Spinal cord (tissue), 10 donors: ENCODE results near the gene NEDD4. TPM values are rescaled to one million over a fixed set of nuclear protein-coding genes. Genes with fewer than 3 reads are reported as not detected.

Source experiments
- DNase-seq, 6 donors: peaks; one replicate each; pipeline versions ENCODE4 v3.0.0 to v3.0.0-alpha.2; 2013 to 2015; ENCODE audit warnings: low spot score in 6 of 6, low read depth in 4 of 6
- H3K27ac ChIP-seq: one replicate; pipeline ENCODE4 v1.5.1; 2013; ENCODE audit warnings: low read depth, low read length, control low read depth
- H3K27me3 ChIP-seq: one replicate; pipeline ENCODE4 v1.6.1; 2013; ENCODE audit warnings: low read length; ENCODE audit not compliant: control insufficient read depth, insufficient read depth
- H3K36me3 ChIP-seq: one replicate; pipeline ENCODE4 v1.6.1; 2013; ENCODE audit warnings: low read length; ENCODE audit not compliant: control insufficient read depth, insufficient read depth
- H3K4me1 ChIP-seq: one replicate; pipeline ENCODE4 v1.6.1; 2013; ENCODE audit warnings: low read length; ENCODE audit not compliant: control insufficient read depth, insufficient read depth
- H3K4me3 ChIP-seq: one replicate; pipeline ENCODE4 v1.5.1; 2013; ENCODE audit warnings: low read depth, low read length, control low read depth
- H3K9me3 ChIP-seq: one replicate; pipeline ENCODE4 v1.6.1; 2013; ENCODE audit warnings: low read length; ENCODE audit not compliant: control insufficient read depth, insufficient read depth
- WGBS: methylation state at CpG from one replicate; pipeline ENCODE4 v1.1.5; 2013; ENCODE audit warnings: missing lambda C conversion rate; ENCODE audit not compliant: insufficient coverage; 5-methylcytosine and 5-hydroxymethylcytosine counted together
- long read RNA-seq, 4 donors: transcript quantifications; one replicate each; lab custom pipeline, GENCODE V29; 2026
- polyA plus RNA-seq, 2 donors: library from polyadenylated mRNA; unstranded; fragments of 120-200 nt; gene quantifications; one replicate each; pipeline ENCODE4 v1.2.1, GENCODE V29; 2013; ENCODE audit not compliant: insufficient read length in 2 of 2
- total RNA-seq, 2 donors: library from RNA; depleted of rRNA in 1 of 2; stranded (reverse); fragments of 120-200 nt in 1 of 2; fragments of >200 nt in 1 of 2; gene quantifications; one replicate each; pipeline versions ENCODE4 v1.2.3 to v1.2.4, GENCODE V29; 2013 to 2014
- donor health status: healthy.

NEDD4 gene
- total RNA-seq (10 to 100 TPM; 11.6 to 16.4 TPM), polyA plus RNA-seq (1 to 10 TPM; 5.7 to 7.5 TPM)
- long read RNA-seq, donor 1, result 0 reads
- long read RNA-seq, donor 2, result 0 reads
- long read RNA-seq, donor 3, full-length matches to known transcripts, result 2 of 2 reads
- long read RNA-seq, donor 3, partial matches to known transcripts, result 0 of 2 reads
- long read RNA-seq, donor 3, other reads (novel, unspliced or antisense), result 0 of 2 reads
- long read RNA-seq, donor 4, partial matches to known transcripts, result 0 of 1 reads
- long read RNA-seq, donor 4, other reads (novel, unspliced or antisense), result 0 of 1 reads

- peak within 1 kb of the TSS; percentile 93 for H3K27ac ChIP-seq
- peak; percentile 70 to 95 (median 76) for DNase-seq
- no peaks in the 10 kb centered on the region for H3K27me3 ChIP-seq
- H3K4me3 ChIP-seq, result peak within 1 kb of the TSS; percentile 81
- WGBS, result under 1% methylated on average over 81 of the region's 83 CpGs
- no peaks in the 10 kb centered on the region for H3K36me3 ChIP-seq
- H3K9me3 ChIP-seq, result no peaks in the 10 kb centered on the region
- H3K4me1 ChIP-seq, result peaks cover 11% of the 10 kb centered on the region
These were observed at the start of gene NEDD4 for GRCh38 chr15:55993111-55993803. TSS of gene NEDD4 (minus strand) at chr15:55993612. CDS start at chr15:55993555, 57 bp downstream.

DNA sequence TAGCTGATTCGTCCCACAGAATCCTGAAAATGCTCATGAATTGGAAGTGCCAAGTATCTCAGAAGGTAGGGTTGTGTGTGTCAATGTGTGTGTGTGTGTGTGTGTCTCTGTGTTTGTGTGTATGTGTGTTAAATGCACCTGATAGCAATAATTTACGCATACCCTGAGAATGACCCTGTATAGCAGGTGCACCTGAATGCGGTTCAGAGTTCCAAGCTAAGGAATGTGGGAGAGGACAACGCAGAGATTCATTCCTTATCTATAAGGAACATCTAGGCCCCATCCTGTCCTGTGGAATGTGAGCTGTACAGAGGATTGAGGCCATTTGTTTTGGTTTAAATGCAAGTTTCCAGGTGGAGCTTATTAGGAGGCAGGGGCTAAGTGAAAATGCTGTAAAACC is 49.1 kb upstream of the NEDD4 start:
- peaks cover 4% of the 10 kb centered on the region for H3K9me3 ChIP-seq
- 100% methylated on average over 2 of the region's 4 CpGs for WGBS
- H3K27ac ChIP-seq, result no peak overlapping the region
- no peak overlapping the region for H3K4me3 ChIP-seq
- H3K27me3 ChIP-seq, result no peaks in the 10 kb centered on the region
- no peak for DNase-seq
- no peaks in the 10 kb centered on the region for H3K36me3 ChIP-seq
- H3K4me1 ChIP-seq, result no peaks in the 10 kb centered on the region

DNA sequence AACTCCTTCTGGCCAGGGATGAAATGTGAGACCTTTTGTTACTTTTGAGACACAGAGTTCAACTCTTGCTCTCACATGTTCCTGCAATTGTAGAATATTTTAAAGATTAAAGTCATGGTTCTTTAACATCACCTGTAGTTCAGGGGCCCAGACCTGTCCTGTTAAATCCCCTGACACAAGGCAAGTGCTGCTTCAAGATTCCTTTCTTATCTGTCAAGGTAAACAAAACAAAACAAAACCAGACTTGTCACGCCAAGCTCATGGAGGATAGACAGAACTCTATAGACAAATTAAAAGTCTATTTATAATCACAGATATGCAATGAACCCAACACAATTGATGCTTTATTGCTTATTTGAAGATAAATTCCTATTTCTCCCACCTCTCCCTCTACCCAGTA is 48.6 kb upstream of the NEDD4 start:
- no CpG with 5 or more reads among the region's 1 CpG for WGBS
- H3K36me3 ChIP-seq, result no peaks in the 10 kb centered on the region

GRCh38 chr15:56040081-56041035 is 46.9 kb upstream of the NEDD4 start:
- DNase-seq, result peak in 2 of 6 donors; percentile 19 to 35
- H3K27me3 ChIP-seq, result no peaks in the 10 kb centered on the region
- H3K4me1 ChIP-seq, result no peaks in the 10 kb centered on the region
- H3K4me3 ChIP-seq, result no peak overlapping the region
- no peak overlapping the region for H3K27ac ChIP-seq
- H3K9me3 ChIP-seq, result no peaks in the 10 kb centered on the region
- 55% methylated on average over 5 of the region's 8 CpGs for WGBS
- no peaks in the 10 kb centered on the region for H3K36me3 ChIP-seq

More for the DNA sequence above, 48.6 kb upstream of the NEDD4 start:
- no peaks in the 10 kb centered on the region for H3K4me1 ChIP-seq
- H3K9me3 ChIP-seq, result peaks cover 3% of the 10 kb centered on the region
- no peak for DNase-seq
- no peak overlapping the region for H3K4me3 ChIP-seq
- H3K27me3 ChIP-seq, result no peaks in the 10 kb centered on the region
- H3K27ac ChIP-seq, result no peak overlapping the region

- Histone ChIP-seq H3K27ac (no peak overlapping the region), H3K36me3 (no peaks in the 10 kb centered on the region), H3K4me3 (no peak overlapping the region), H3K4me1 (no peaks in the 10 kb centered on the region), H3K27me3 (no peaks in the 10 kb centered on the region), H3K9me3 (no peaks in the 10 kb centered on the region)
- no peak for DNase-seq
- WGBS, result 100% methylated on average over 2 of the region's 4 CpGs
These were observed 45.3 kb upstream of the NEDD4 start for GRCh38 chr15:56038707-56039106.

- no peaks in the 10 kb centered on the region for H3K9me3 ChIP-seq
- WGBS, result 75% methylated on average over 2 of the region's 3 CpGs
- no peak overlapping the region for H3K4me3 ChIP-seq
- no peak overlapping the region for H3K27ac ChIP-seq
- H3K4me1 ChIP-seq, result no peaks in the 10 kb centered on the region
- no peak for DNase-seq
- H3K27me3 ChIP-seq, result no peaks in the 10 kb centered on the region
- no peaks in the 10 kb centered on the region for H3K36me3 ChIP-seq
These were observed 44.6 kb upstream of the NEDD4 start for GRCh38 chr15:56038015-56038414.

DNA sequence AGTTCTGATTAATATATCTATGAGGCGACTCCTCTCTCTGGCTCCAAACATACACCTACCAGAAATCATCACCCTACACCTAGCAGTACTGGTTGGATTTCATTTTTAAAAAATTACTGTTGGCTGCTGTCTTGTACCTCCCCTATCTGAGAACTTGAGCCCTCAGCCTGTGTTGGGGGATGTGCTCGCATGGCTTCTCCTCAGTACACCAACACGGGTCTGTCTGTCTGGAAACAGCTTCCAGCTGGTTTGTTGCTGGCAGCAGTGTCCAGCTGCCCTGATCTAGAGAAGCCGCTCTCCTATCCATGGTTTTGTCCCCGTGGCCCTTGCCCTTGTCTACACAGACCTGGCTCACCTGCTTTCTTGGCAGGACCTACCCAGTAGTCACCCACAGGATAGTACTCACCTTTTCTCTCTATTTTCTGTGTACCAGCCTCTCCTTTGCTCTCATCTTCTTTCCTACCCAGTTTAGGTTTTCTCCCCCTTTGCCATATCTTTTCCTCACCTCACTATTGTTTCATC is 43.2 kb upstream of the NEDD4 start:
- Histone ChIP-seq H3K36me3 (no peaks in the 10 kb centered on the region), H3K4me1 (no peaks in the 10 kb centered on the region), H3K27me3 (no peaks in the 10 kb centered on the region), H3K9me3 (no peaks in the 10 kb centered on the region), H3K27ac (no peak overlapping the region), H3K4me3 (no peak overlapping the region)
- WGBS, result 88% methylated on average over 4 of the region's 5 CpGs
- no peak for DNase-seq

DNA sequence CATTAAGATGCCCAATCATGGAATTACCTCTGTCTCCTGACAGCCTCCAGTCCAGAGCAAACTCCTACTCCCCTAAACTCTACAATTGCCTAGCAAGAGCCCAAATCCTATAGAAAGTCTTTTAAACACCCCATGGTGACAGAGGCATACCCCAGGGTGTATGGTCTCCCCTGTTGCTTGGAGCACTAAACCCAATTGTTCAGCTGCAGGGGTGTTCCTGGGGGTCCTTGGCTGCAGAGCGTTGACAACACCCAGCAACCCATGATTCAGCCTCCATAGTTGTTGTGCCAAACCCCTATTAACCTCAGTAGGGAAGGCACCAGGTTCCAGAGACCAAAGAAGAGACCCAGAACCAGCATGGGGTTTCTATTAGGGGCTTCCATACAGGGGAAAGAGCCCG is 41.8 kb upstream of the NEDD4 start:
- H3K27me3 ChIP-seq, result no peaks in the 10 kb centered on the region
- DNase-seq, result no peak
- 87% methylated on average over 2 of the region's 2 CpGs for WGBS
- no peaks in the 10 kb centered on the region for H3K4me1 ChIP-seq
- H3K4me3 ChIP-seq, result no peak overlapping the region
- no peaks in the 10 kb centered on the region for H3K9me3 ChIP-seq
- H3K27ac ChIP-seq, result no peak overlapping the region
- no peaks in the 10 kb centered on the region for H3K36me3 ChIP-seq

- WGBS, result 100% methylated on average over 1 of the region's 2 CpGs
- DNase-seq, result no peak
- H3K4me1 ChIP-seq, result no peaks in the 10 kb centered on the region
- H3K9me3 ChIP-seq, result no peaks in the 10 kb centered on the region
- H3K36me3 ChIP-seq, result no peaks in the 10 kb centered on the region
- H3K27me3 ChIP-seq, result no peaks in the 10 kb centered on the region
- H3K4me3 ChIP-seq, result no peak overlapping the region
- H3K27ac ChIP-seq, result no peak overlapping the region
These were observed 41.1 kb upstream of the NEDD4 start for GRCh38 chr15:56034514-56034913.
